LNCaP clone FGC (cell line): ENCODE data around the gene RANBP6.

Experiments used
- DNase-seq: peaks from one replicate; pipeline ENCODE4 v3.0.0-alpha.2; 2011; ENCODE audit warnings: low read depth
- H3K4me3 ChIP-seq: 2 replicates; pipeline ENCODE4 v1.5.1; 2011; ENCODE audit warnings: mild to moderate bottlenecking, low read depth, low read length, control low read depth
- TF ChIP-seq, protein P1 (sequence below): IDR thresholded peaks from 2 replicates; pipeline ENCODE4 v1.5.1; 2012; ENCODE audit warnings: mild to moderate bottlenecking; ENCODE audit not compliant: control insufficient read depth, insufficient read depth; ENCODE audit errors: extremely low read depth

RANBP6 gene

GRCh38 chr9:6007058-6007769 is 8.2 kb downstream of the RANBP6 start:
- DNase-seq, result peak; percentile 63
- TF ChIP-seq, protein P1, sequence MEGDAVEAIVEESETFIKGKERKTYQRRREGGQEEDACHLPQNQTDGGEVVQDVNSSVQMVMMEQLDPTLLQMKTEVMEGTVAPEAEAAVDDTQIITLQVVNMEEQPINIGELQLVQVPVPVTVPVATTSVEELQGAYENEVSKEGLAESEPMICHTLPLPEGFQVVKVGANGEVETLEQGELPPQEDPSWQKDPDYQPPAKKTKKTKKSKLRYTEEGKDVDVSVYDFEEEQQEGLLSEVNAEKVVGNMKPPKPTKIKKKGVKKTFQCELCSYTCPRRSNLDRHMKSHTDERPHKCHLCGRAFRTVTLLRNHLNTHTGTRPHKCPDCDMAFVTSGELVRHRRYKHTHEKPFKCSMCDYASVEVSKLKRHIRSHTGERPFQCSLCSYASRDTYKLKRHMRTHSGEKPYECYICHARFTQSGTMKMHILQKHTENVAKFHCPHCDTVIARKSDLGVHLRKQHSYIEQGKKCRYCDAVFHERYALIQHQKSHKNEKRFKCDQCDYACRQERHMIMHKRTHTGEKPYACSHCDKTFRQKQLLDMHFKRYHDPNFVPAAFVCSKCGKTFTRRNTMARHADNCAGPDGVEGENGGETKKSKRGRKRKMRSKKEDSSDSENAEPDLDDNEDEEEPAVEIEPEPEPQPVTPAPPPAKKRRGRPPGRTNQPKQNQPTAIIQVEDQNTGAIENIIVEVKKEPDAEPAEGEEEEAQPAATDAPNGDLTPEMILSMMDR, result no peak
- H3K4me3 ChIP-seq, result peak overlapping the region; percentile 74

- peak overlapping the region; percentile 74 for H3K4me3 ChIP-seq
- TF ChIP-seq, protein P1, result no peak
- no peak for DNase-seq
Observed at GRCh38 chr9:6006749-6007057, 8.7 kb downstream of the RANBP6 start.

- TF ChIP-seq, protein P1, result no peak
- no peak for DNase-seq
- H3K4me3 ChIP-seq, result no peak overlapping the region
Observed at GRCh38 chr9:6000955-6001354, 14.5 kb downstream of the RANBP6 start.

DNA sequence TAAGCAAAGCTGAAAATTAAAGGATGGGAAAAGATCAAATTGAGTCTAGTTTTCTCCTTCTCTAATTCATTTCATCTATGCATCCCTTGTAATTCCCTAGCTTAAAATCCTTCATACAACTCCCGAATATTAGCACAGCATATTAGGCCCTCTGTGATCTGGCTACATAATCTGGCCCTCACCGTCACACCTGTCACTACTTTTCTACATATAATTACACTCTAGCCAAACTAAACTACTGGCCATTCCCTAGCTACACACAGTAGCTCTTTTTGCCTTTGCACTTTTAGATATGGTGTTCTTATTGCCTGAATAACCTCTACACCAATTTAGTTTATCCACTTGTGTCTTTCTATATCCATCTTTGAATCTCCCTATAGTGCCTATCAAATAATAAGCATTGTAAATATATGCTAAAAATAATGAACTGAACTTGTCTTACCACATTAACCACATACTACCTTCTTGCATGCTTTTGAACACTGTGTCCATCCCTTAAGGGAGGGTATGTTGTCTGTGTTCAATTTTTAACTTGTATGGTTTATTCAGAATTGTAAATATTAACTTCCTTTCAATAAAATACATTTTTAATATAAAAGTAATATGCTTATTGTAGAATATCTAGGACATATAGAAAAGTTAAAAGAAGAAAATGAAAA is 15.9 kb downstream of the RANBP6 start:
- TF ChIP-seq, protein P1, result no peak
- no peak overlapping the region for H3K4me3 ChIP-seq
- DNase-seq, result no peak

GRCh38 chr9:5994493-5994892 is 20.9 kb downstream of the RANBP6 start:
- TF ChIP-seq, protein P1, result no peak
- DNase-seq, result no peak
- H3K4me3 ChIP-seq, result no peak overlapping the region

DNA sequence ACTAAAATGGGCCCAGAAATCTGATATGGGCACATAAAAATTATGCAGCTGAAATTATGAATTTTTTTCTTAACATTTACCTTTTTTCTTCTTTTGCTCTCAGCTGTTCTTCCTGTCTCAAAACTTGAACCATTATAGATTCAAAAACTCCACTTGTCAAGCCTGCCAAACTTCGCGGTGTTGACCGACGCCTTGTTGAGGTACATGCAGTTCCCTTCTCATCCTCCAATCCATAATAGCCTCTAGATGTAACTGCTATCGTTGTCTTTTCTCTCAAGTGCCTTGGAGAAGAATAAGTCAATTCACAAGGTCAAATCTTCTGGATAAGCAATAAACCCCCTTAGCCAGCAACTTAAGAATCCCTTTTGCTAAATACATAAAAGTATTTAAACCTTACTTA is 27.2 kb downstream of the RANBP6 start:
- DNase-seq, result no peak
- TF ChIP-seq, protein P1, result no peak
- no peak overlapping the region for H3K4me3 ChIP-seq

DNA sequence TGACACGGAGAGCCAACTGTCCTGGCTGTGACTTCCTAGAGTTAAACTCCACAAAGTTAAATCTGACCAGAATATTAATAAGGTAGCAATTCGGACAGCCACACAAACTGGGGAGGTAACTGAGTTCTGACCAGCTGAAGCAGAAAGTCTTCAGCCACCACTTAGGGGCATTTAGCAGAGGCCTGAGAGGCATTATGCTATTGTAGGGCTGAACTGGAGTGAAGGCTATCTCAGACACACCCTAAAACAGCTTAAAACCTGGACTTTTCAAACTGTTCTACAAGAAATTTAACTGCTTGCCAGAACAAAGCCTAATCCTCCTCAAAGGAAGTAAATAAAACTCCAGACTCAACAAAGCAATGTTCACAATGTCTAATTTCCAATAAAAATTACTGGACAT is 32.4 kb downstream of the RANBP6 start:
- TF ChIP-seq, protein P1, result no peak
- no peak overlapping the region for H3K4me3 ChIP-seq
- no peak for DNase-seq
